ENCODE data around the gene FAM168B. TPM values are rescaled to one million over a fixed set of nuclear protein-coding genes. Genes with fewer than 3 reads are reported as not detected.

Gene FAM168B
- total RNA-seq, 1 donor from 2014 or later: 120 TPM

GRCh38 chr2:131056204-131056931, 36.9 kb downstream of the FAM168B start:
- no peak for DNase-seq (ENCODE audit: low spot score)

DNA sequence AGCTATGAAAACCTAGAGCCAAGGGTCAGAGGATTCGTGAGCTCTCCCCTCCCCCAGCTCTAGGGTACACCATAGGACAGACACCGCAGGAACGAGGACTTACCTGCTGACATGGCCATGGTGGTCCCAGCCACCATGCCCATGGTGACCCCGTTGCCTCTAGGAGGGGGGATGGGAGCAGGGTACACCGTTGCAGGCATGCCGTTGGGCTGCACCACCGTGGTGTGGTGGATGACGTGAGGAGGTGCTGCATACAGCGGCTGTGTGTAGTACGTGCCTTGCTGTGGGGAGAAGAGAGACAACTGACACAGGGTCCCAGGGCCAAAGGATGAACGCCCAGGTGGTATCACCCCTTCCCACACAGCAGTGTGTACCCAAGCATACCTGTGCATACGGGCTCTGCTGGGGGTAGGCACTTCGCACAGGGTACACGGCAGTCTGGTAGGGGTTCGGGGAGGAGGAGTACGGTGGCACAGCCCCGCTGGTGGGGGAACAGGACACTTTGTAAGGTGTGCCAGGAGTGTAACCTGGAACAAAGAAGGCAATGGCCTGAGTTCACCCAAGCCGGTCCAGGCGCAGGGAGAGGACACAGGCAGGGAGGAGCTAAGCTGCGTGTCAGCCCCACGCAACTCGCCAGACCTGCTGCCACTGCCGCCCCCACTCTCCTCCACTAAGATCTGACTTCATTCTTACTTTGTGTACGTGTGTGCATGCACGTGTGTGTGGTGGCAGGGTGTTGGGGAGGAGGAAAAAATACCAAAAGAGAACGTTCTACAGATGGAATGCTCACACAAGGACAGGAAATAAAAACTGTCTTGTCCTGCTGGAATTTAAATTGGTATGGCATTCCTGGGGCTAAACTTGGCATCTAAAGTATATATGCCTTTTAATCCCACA, 37.8 kb downstream of the FAM168B start:
- DNase-seq (ENCODE audit: low spot score): no peak

DNA sequence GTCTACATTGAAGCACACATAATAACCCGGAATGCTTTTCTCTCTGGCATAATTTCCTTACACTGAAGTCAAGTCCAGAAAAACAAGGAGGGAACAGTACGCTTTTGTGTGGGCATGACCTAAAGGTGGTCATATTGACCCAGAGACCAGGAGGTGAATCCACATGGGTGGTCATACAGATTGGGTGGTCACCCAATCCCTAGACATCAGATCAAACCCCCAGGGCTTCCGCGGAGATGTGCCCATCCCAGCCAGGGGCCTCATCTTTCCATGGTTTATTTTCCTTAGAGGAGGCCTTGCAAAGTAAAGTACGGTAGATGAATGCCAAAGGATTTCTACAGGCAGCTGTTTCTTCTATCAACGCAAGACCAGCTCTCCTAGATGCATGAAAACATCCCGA, 38.8 kb downstream of the FAM168B start:
- peak; percentile 9 for DNase-seq (ENCODE audit: low spot score)

DNA sequence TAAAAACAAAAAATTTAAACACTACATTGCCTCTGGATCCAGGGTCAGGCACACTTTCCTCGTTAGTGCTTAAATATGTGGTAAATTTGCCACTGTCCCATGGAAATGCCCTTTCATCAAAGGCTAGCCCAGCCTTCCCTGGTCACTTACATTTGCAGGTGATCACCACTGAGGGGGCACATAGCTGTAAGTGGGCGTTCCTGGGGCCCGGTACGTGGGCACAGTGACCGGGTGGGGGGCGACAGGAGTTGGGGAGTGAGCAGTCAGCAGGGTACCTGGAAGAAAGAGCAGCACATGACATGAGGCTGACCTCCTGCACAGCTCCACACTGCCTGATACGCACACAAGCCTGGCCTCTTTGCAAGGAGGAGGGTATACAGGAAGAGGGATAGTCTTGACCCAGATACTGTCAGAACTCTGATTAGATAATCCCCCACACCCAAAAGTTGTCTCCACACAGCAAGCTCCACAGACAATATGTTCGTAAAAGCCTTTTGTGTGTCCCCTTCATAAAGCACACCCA, 40.5 kb downstream of the FAM168B start:
- DNase-seq (ENCODE audit: low spot score): peak; percentile 11

GRCh38 chr2:131050896-131051295, 42.4 kb downstream of the FAM168B start:
- DNase-seq (ENCODE audit: low spot score): peak; percentile 71

- peak; percentile 81 for DNase-seq (ENCODE audit: low spot score)
Observed at GRCh38 chr2:131049150-131049718, 44.0 kb downstream of the FAM168B start.

- peak; percentile 53 for DNase-seq (ENCODE audit: low spot score)
Observed at GRCh38 chr2:131048641-131049040, 44.6 kb downstream of the FAM168B start.

DNA sequence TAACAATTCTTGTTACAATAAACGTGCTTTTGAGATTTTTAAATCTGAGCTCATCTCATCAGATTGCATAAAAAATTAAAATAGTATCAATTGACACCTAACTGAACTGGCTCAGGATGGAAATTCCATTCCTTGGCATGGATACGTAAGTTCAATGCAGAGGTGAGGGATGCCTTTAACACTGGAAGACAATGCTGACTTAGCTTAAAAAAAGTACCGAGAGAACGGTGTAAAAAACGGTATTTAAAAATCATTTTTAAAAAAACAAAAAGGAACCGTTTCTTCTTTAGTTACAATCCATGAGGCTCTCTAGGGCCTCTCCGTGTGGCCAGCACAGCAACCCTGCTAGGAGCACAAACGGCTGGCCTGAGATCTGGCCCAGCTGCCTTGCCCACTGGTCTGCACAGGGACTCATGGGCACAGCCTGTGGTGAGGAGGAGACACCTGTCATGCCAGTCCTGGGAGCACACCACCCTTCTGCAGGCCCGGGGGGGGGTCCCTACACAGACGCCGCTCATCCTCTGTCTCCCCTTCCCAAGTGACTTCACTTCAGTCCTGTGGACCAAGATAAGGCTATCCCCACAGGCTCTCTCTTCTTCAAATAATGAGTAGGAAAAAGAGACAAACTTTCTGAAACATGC, 45.2 kb downstream of the FAM168B start:
- peak; percentile 60 for DNase-seq (ENCODE audit: low spot score)

DNA sequence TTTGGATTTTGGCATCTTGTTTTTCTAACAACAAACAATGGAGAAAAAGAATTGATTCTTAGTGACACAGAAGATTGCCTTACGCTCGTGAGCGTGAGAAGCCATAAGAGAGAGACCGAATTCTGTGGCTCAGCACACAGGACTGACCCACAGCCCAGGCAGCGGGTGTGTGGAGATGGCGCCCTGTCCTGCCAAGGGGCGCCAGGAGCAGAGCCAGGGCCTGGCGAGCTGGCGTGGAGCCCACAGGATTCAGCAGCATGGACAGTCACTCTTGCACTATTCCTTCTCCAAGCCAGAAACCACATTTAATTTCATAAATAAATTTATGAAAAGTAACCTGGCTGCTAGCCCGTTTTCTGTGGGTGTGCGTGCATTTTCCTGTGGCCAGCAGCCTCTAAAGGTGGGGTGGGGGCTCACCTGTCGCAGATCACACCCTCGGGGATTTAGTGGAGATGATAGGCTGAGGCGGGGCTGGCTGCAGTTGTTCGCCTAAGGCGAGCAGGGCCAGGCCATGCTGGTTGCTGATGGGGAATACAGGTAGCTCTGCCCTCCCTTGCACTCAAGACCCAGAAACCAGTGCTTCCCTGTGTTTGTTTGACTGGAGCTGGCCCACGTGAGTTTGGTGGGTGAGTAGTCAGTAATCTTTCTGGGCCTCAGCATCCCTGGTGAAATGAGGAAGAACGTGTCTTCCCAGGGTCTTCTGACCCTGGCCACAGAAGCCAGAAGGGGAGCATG, 46.2 kb downstream of the FAM168B start:
- peak; percentile 59 for DNase-seq (ENCODE audit: low spot score)

DNA sequence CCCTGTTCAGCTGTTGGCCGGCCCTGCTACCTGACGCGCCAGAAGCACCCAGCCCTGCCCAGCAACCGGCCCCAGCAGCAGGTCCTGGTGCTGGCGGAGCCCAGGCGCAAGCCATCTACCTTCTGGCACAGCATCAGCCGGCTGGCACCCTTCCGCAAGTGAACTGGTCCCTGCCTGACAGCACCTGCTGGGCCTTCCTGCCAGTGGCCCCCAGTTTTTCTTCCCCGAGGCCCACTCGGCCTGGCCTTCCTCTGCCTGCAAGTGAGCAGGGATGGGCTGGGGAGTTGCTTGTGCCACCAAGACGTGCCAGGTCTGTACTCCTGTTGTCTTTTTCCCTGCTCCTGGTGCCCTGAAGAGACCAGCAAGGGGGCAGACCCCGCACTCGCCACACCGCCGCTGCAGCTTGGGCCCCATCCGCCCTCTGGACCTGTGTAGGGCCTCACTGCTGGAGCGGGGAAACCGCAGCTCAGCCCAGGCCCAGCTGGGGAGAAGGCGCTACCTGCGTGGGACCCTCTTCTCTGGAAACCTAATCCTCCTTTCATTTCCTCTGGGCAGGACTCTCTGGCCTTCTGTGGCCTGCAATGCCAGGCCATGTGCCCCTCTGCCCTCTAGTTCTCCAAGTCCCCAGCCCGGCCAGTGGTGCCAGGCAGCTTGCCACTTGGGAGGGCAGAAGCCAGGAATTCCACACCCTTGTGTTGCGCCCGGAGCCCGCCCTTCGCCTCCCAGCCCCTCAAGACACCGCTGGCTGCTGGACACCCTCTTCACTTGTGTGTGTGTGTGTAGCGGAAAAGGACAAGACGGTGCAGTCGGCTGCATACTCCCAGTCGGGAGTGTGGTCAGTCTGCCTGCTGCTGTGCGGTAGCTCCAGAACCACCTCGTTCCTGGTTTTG, 47.0 kb downstream of the FAM168B start:
- DNase-seq (ENCODE audit: low spot score): peak; percentile 84

- DNase-seq (ENCODE audit: low spot score): peak; percentile 84
Observed at GRCh38 chr2:131045286-131046027, 47.8 kb downstream of the FAM168B start.

- DNase-seq (ENCODE audit: low spot score): peak; percentile 68
Observed at GRCh38 chr2:131044757-131045150, 48.5 kb downstream of the FAM168B start.

DNA sequence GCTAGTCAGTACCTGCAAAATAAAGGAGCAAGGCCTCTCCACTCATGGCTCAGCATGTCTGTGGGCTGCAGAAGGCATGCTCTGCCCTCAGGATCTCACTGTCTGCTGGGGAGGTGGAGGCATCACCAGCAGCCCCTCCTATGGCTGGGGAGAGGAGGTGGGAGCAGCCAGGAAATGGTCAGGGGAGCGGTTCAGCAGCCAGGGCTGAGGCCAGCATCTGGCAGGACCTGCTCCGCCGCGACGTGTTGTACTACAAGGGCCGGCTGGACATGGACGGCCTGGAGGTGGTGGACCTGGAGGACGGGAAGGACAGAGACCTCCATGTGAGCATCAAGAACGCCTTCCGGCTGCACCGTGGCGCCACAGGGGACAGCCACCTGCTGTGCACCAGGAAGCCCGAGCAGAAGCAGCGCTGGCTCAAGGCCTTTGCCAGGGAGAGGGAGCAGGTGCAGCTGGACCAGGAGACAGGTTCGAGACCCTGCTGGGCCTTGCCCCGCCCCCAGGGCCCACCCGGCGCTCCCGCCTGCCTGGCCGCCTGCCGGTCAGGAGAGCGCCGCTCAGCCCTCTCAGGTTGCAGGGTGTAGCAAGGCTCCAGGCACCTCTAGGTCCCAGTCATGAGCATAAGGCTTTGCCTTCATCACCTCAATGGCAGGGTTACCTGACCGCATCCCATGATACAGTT, 49.0 kb downstream of the FAM168B start:
- DNase-seq (ENCODE audit: low spot score): peak; percentile 68

DNA sequence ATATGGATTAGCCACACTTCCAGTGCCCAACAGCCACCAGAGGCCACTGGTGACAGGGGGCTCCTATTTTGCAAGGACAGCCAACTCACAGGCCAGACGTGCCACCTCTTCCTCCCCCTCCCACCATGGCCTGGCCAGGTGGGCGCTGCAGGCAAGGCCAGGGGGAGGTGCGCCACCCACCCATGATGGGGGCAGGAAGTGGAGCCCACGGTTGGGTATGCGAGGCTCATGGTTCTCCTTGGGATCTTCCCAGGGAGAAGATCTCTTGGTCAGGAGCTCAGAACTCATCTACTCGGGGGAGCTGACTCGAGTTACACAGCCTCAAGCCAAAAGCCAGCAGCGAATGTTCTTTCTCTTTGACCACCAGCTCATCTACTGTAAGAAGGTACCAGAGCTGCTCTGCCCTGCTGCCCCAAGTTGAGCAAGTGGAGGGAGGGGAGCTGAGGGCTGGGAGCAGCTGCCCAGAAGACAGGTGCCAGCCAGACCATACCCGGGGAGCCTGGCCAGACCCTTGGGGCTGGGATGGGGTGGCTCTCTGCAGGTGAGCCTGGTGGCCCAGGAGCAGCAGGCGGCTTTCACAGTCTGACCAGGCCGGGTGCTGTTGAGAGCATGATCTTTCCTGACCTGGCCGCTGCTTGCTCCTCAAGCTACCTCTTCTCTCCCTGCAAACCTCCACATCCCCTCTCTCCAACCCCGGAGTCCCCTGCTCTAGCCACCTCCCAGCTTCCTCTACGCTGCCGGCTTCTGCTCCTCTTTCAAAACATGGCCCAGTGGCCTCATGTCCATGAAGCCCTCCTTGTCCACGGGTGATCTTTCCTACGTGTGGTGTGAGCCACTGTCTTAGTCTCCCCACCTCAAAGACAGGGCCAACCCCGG, 49.8 kb downstream of the FAM168B start:
- peak; percentile 86 for DNase-seq (ENCODE audit: low spot score)

DNA sequence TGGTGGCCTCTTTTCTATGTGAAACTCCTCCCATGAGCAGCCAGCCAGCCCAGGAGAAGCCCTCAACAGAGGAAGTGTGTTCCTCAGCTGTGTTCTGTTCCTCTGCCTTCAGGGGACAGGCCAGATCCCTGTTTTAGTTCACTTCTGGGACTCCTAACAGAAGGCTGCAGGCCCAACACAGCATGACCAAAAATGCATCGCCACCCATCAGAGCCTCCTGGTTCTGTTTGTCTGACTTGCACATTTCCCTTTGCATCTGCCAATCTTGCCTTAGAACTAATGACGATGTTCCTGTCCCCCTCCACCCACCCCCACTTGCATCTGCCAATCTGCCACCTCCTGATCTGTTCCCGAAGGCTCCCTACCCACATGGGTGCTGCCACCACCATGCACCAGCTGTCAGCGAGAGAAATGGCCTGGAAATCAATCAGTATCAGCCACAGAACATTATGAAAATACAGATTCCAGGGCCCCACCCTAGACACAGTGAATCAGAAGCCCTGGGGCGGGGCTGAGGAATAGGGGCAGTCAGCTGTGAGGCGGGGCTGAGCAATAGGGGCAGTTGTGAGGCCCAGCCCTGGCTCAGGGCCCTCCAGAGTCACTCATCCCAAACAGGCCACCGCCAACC, 51.0 kb downstream of the FAM168B start:
- peak; percentile 57 for DNase-seq (ENCODE audit: low spot score)

- DNase-seq (ENCODE audit: low spot score): peak; percentile 80
Observed at GRCh38 chr2:131041402-131042147, 51.7 kb downstream of the FAM168B start.

Measured in mesenteric fat pad (tissue), 1 donor.